ENCODE results near the gene FLAD1. TPM values are rescaled to one million over a fixed set of nuclear protein-coding genes. Genes with fewer than 3 reads are reported as not detected.
A peak's percentile ranks its signal among the peaks of the same experiment; 100 is the strongest.

The FLAD1 gene
- total and polyA plus RNA-seq, 2 experiments from 2014 or later: 74.5 to 75.0 TPM

DNA sequence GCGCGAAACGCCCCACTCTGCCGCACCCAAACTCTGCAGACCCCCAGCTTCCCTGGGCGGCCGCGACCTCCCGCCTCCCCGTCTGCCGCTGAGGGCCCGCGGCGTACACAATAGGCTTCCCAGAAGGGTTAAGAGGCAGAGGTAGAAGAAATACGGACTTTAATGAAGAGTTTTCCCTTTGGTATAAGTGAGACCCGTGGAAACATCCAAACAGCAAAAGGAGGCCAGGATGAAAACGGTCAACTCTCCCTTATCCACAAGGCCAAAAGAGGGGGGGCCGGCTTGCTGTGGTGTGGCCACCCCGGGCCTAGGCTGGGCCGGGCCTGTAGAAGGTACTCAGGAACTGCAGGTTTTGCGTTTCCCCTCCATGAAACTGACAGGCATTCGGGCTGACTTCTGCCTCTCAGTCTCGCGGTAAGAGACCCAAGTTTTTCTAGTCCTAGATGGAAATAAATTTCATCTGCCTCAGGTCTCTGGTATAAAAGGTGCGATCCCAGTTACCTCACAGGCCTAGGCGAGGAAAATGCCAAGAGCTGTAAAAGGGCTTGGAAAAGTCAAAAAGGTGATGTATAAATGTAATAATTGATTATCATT lies 20.9 kb upstream of the FLAD1 start (continued):
- TF ChIP-seq, protein P1, sequence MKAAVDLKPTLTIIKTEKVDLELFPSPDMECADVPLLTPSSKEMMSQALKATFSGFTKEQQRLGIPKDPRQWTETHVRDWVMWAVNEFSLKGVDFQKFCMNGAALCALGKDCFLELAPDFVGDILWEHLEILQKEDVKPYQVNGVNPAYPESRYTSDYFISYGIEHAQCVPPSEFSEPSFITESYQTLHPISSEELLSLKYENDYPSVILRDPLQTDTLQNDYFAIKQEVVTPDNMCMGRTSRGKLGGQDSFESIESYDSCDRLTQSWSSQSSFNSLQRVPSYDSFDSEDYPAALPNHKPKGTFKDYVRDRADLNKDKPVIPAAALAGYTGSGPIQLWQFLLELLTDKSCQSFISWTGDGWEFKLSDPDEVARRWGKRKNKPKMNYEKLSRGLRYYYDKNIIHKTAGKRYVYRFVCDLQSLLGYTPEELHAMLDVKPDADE (IDR thresholded peaks at IDR 0.05): no peak
- TF ChIP-seq ZNF331 (CRISPR knock-in tag; IDR thresholded peaks at IDR 0.05; ENCODE audit: low read depth): no peak
- no peak for TF ChIP-seq EZH2phosphoT487 (IDR thresholded peaks at IDR 0.05; ENCODE audit: unreplicated experiment)
- no peak for TF ChIP-seq ZNF462 (CRISPR knock-in tag; IDR thresholded peaks at IDR 0.05)
- TF ChIP-seq STAT1 (IDR thresholded peaks at IDR 0.05; ENCODE audit: unreplicated experiment): no peak
- TF ChIP-seq CREB1 (CRISPR knock-in tag; IDR thresholded peaks at IDR 0.05; ENCODE audit: low read depth): no peak

- DNase-seq (ENCODE audit: low spot score): no peak
- Histone ChIP-seq H3K36me3 (ENCODE audit: insufficient read depth) (peaks cover 36% of the 10 kb centered on the region), H3K27ac (ENCODE audit: low read depth) (peak overlapping the region; percentile 97), H3K27me3 (ENCODE audit: insufficient read depth) (no peaks in the 10 kb centered on the region), H4K20me1 (replicated peaks; ENCODE audit: insufficient read depth) (peaks cover 29% of the 10 kb centered on the region), H3K4me3 (peak overlapping the region; percentile 92), H3F3A (replicated peaks; ENCODE audit: low read depth) (peaks cover 47% of the 10 kb centered on the region), H3K79me2 (replicated peaks; ENCODE audit: insufficient read depth) (peaks cover 23% of the 10 kb centered on the region), H3K4me2 (peak overlapping the region; percentile 91), H3K4me1 (ENCODE audit: insufficient read depth) (peaks cover 29% of the 10 kb centered on the region; the same call in 1 of the 2 replicates), H2AFZ (no peak overlapping the region), H3K9me2 (ENCODE audit: insufficient read depth) (no peaks in the 10 kb centered on the region)
- H3K9me3 Mint-ChIP-seq: no peaks in the 10 kb centered on the region
- TF ChIP-seq POLR2AphosphoS5 (IDR thresholded peaks at IDR 0.05; ENCODE audit: low read depth): 0 out of 2 replicates have a peak, but pooled peaks have one; percentile 18
- TF ChIP-seq ZNF331 (CRISPR knock-in tag; IDR thresholded peaks at IDR 0.05; ENCODE audit: low read depth): no peak
- no peak for ATAC-seq
- no peak overlapping the region for H3K27ac Mint-ChIP-seq
- H3K4me3 Mint-ChIP-seq: peak overlapping the region; percentile 81
- peaks cover 75% of the 10 kb centered on the region for H3K36me3 Mint-ChIP-seq (ENCODE audit: low read depth)
- peaks cover 38% of the 10 kb centered on the region for H3K4me1 Mint-ChIP-seq
- peaks cover 12% of the 10 kb centered on the region for H3K27me3 Mint-ChIP-seq (ENCODE audit: insufficient read depth, low read depth, poor library complexity)
Measured at GRCh38 chr1:154962795-154963330, 20.3 kb upstream of the FLAD1 start.

Data from GM23338 (cell line).